Measurements from ENCODE around the gene GPATCH2.

DNA sequence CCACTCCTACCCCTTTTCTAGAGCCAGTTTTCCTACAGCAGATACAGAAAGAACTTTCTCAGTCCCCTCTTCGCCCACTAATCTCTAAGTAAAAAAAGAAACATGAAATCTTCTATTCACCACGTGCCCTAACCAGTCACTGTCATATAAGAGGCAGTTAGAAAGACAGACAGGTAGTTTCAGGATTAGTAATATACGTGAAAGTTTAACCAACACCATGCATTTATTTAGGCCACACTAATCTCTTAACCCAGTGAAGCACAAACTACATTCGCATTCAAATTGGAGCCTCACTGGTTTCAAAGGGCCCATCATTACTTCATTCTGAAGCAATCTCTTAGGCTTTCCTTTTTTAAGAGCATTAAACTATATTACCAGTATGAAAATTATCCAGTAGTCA, 10.1 kb downstream of the GPATCH2 start:
- no peak for TF ChIP-seq POLR2A (IDR thresholded peaks at IDR 0.05)
- TF ChIP-seq, protein P1, sequence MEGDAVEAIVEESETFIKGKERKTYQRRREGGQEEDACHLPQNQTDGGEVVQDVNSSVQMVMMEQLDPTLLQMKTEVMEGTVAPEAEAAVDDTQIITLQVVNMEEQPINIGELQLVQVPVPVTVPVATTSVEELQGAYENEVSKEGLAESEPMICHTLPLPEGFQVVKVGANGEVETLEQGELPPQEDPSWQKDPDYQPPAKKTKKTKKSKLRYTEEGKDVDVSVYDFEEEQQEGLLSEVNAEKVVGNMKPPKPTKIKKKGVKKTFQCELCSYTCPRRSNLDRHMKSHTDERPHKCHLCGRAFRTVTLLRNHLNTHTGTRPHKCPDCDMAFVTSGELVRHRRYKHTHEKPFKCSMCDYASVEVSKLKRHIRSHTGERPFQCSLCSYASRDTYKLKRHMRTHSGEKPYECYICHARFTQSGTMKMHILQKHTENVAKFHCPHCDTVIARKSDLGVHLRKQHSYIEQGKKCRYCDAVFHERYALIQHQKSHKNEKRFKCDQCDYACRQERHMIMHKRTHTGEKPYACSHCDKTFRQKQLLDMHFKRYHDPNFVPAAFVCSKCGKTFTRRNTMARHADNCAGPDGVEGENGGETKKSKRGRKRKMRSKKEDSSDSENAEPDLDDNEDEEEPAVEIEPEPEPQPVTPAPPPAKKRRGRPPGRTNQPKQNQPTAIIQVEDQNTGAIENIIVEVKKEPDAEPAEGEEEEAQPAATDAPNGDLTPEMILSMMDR (IDR thresholded peaks at IDR 0.05) = no peak

Measured in esophagus squamous epithelium (tissue), 4 donors.